ENCODE results near the gene LRRTM1.

The LRRTM1 gene

GRCh38 chr2:80322311-80322920 lies 17.9 kb upstream of the LRRTM1 start:
- DNase-seq (ENCODE audit: low read depth) = no peak
- no peak overlapping the region for H3K4me3 ChIP-seq (ENCODE audit: low read depth, low read length)
- TF ChIP-seq MYC (IDR thresholded peaks at IDR 0.05; ENCODE audit: low read depth, low read length) (no peak), MAX (IDR thresholded peaks at IDR 0.05; ENCODE audit: low read depth, low read length) (no peak), POLR2A (IDR thresholded peaks at IDR 0.05; ENCODE audit: extremely low read depth, insufficient read length) (no peak)

DNA sequence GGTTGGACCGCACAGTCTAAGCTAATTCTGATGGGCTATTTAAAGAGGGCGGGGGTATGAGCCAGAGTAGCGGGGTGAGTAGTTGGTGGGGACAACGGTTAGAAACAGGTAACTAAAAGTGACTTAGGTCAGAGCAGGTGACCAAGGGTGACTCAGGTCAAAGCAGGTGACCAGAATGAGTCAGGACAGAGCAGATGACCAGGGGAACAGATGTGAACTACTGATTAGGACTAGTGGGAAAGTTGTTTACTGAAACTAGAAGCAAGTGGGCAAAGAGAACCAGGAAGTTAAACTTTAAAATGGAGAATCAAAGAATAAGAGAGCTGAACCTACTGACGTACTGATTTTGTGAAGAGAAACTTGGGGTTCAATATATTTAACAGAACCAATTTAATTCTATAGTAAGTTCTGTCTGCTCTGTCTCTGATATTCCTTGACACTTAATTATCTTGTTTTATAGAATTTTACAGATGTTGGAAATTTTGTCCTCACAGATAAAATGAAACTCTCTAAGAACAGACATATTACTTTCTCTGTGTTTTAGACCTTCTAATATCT lies 7.8 kb upstream of the LRRTM1 start:
- no peak overlapping the region for H3K4me3 ChIP-seq (ENCODE audit: low read depth, low read length)
- DNase-seq (ENCODE audit: low read depth) = no peak
- TF ChIP-seq MYC (IDR thresholded peaks at IDR 0.05; ENCODE audit: low read depth, low read length) = no peak
- TF ChIP-seq POLR2A (IDR thresholded peaks at IDR 0.05; ENCODE audit: extremely low read depth, insufficient read length) = no peak
- TF ChIP-seq, protein P1, sequence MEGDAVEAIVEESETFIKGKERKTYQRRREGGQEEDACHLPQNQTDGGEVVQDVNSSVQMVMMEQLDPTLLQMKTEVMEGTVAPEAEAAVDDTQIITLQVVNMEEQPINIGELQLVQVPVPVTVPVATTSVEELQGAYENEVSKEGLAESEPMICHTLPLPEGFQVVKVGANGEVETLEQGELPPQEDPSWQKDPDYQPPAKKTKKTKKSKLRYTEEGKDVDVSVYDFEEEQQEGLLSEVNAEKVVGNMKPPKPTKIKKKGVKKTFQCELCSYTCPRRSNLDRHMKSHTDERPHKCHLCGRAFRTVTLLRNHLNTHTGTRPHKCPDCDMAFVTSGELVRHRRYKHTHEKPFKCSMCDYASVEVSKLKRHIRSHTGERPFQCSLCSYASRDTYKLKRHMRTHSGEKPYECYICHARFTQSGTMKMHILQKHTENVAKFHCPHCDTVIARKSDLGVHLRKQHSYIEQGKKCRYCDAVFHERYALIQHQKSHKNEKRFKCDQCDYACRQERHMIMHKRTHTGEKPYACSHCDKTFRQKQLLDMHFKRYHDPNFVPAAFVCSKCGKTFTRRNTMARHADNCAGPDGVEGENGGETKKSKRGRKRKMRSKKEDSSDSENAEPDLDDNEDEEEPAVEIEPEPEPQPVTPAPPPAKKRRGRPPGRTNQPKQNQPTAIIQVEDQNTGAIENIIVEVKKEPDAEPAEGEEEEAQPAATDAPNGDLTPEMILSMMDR (IDR thresholded peaks at IDR 0.05; ENCODE audit: low read depth, low read length) = no peak
- TF ChIP-seq MAX (IDR thresholded peaks at IDR 0.05; ENCODE audit: low read depth, low read length) = no peak

- no peak for DNase-seq (ENCODE audit: low read depth)
- no peak overlapping the region for H3K4me3 ChIP-seq (ENCODE audit: low read depth, low read length)
These were observed 6.8 kb upstream of the LRRTM1 start for GRCh38 chr2:80311304-80311703.

GRCh38 chr2:80303006-80303908 lies 1.3 kb downstream of the LRRTM1 start:
- H3K4me3 ChIP-seq (ENCODE audit: low read depth, low read length) = no peak overlapping the region
- DNase-seq (ENCODE audit: low read depth) = no peak
- TF ChIP-seq POLR2A (IDR thresholded peaks at IDR 0.05; ENCODE audit: extremely low read depth, insufficient read length) = no peak
- TF ChIP-seq, protein P1 (IDR thresholded peaks at IDR 0.05; ENCODE audit: low read depth, low read length) = no peak
- TF ChIP-seq MYC (IDR thresholded peaks at IDR 0.05; ENCODE audit: low read depth, low read length) = no peak
- no peak for TF ChIP-seq MAX (IDR thresholded peaks at IDR 0.05; ENCODE audit: low read depth, low read length)

More at GRCh38 chr2:80311304-80311703, 6.8 kb upstream of the LRRTM1 start:
- TF ChIP-seq, protein P1 (IDR thresholded peaks at IDR 0.05; ENCODE audit: low read depth, low read length) = no peak
- no peak for TF ChIP-seq MYC (IDR thresholded peaks at IDR 0.05; ENCODE audit: low read depth, low read length)
- no peak for TF ChIP-seq MAX (IDR thresholded peaks at IDR 0.05; ENCODE audit: low read depth, low read length)
- no peak for TF ChIP-seq POLR2A (IDR thresholded peaks at IDR 0.05; ENCODE audit: extremely low read depth, insufficient read length)

DNA sequence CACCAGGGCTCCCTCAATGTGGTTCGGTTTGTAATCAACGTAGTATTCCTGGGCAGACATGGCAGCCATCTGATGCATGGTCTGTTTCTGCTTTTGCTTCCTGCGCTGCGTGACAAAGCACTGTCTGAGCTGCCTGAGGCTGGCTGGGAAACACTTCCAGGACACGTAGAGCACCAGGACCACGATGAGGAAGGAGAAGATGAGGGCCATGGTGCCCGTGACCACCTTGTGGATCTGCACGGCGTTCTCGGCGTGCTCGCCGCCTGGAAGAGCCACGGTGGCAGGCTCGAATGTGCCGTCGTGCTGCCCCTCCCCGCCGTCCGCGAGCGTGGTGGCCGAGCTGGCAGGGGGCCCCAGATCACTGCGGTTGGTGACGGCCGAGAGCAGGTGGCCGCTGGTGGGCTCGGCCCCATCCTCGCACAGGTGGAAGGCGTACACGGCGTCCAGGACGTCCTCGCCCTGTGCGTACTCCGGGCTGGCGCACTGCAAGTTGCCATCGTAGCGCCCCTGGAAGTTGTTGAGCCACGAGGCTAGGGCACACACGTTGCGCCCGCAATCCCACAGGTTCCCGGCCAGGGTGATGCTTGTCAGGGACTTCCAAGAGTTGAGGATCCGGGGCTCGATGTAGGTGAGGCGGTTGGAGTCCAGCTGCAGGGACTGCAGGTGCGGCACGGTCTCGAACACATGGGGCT lies 2.1 kb downstream of the LRRTM1 start:
- TF ChIP-seq POLR2A (IDR thresholded peaks at IDR 0.05; ENCODE audit: extremely low read depth, insufficient read length) (no peak), MAX (IDR thresholded peaks at IDR 0.05; ENCODE audit: low read depth, low read length) (no peak), MYC (IDR thresholded peaks at IDR 0.05; ENCODE audit: low read depth, low read length) (no peak)
- TF ChIP-seq, protein P1 (IDR thresholded peaks at IDR 0.05; ENCODE audit: low read depth, low read length) = no peak
- DNase-seq (ENCODE audit: low read depth) = no peak
- H3K4me3 ChIP-seq (ENCODE audit: low read depth, low read length) = no peak overlapping the region
